ENCODE results near the gene SERPINA5.
"Not testable (repeated sequence)": the region's sequence is repeated elsewhere in the genome, so short reads cannot be mapped to it uniquely, and the experiment has no call there.

Gene SERPINA5

GRCh38 chr14:94572637-94573303, 8.5 kb upstream of the SERPINA5 start:
- DNase-seq (ENCODE audit: low read depth, low spot score): no peak
- no peak overlapping the region for H3K4me3 ChIP-seq (ENCODE audit: low read length)

GRCh38 chr14:94573475-94574277, 7.5 kb upstream of the SERPINA5 start:
- no peak overlapping the region for H3K4me3 ChIP-seq (ENCODE audit: low read length)
- DNase-seq (ENCODE audit: low read depth, low spot score): no peak

- no peak for DNase-seq (ENCODE audit: low read depth, low spot score)
- no peak overlapping the region for H3K4me3 ChIP-seq (ENCODE audit: low read length)
These were observed 6.9 kb upstream of the SERPINA5 start for GRCh38 chr14:94574336-94574735.

GRCh38 chr14:94575730-94576585, 5.3 kb upstream of the SERPINA5 start:
- DNase-seq (ENCODE audit: low read depth, low spot score): no peak
- no peak overlapping the region for H3K4me3 ChIP-seq (ENCODE audit: low read length)

- not testable (repeated sequence) for H3K4me3 ChIP-seq (ENCODE audit: low read length); DNase-seq (ENCODE audit: low read depth, low spot score)
These were observed 3.8 kb upstream of the SERPINA5 start for GRCh38 chr14:94577472-94577871.

- no peak for DNase-seq (ENCODE audit: low read depth, low spot score)
- H3K4me3 ChIP-seq (ENCODE audit: low read length): no peak overlapping the region
These were observed 2.5 kb upstream of the SERPINA5 start for GRCh38 chr14:94578712-94579111.

- no peak overlapping the region for H3K4me3 ChIP-seq (ENCODE audit: low read length)
- DNase-seq (ENCODE audit: low read depth, low spot score): no peak
These were observed 1.0 kb downstream of the SERPINA5 start for GRCh38 chr14:94582199-94582750.

- H3K4me3 ChIP-seq (ENCODE audit: low read length): no peak overlapping the region
- DNase-seq (ENCODE audit: low read depth, low spot score): no peak
These were observed 1.6 kb downstream of the SERPINA5 start for GRCh38 chr14:94582851-94583250.

GRCh38 chr14:94583557-94583956, 2.3 kb downstream of the SERPINA5 start:
- no peak overlapping the region for H3K4me3 ChIP-seq (ENCODE audit: low read length)
- DNase-seq (ENCODE audit: low read depth, low spot score): no peak

GRCh38 chr14:94584591-94585280, 3.5 kb downstream of the SERPINA5 start:
- no peak overlapping the region for H3K4me3 ChIP-seq (ENCODE audit: low read length)
- DNase-seq (ENCODE audit: low read depth, low spot score): no peak

- no peak for DNase-seq (ENCODE audit: low read depth, low spot score)
- H3K4me3 ChIP-seq (ENCODE audit: low read length): no peak overlapping the region
These were observed 5.4 kb downstream of the SERPINA5 start for GRCh38 chr14:94586635-94587034.

- no peak overlapping the region for H3K4me3 ChIP-seq (ENCODE audit: low read length)
- DNase-seq (ENCODE audit: low read depth, low spot score): no peak
These were observed 7.1 kb downstream of the SERPINA5 start for GRCh38 chr14:94588311-94588710.

- DNase-seq (ENCODE audit: low read depth, low spot score): no peak
- H3K4me3 ChIP-seq (ENCODE audit: low read length): no peak overlapping the region
These were observed 9.8 kb downstream of the SERPINA5 start for GRCh38 chr14:94591073-94591472.

GRCh38 chr14:94591871-94592270, 10.6 kb downstream of the SERPINA5 start:
- no peak overlapping the region for H3K4me3 ChIP-seq (ENCODE audit: low read length)

GRCh38 chr14:94592457-94592856, 11.2 kb downstream of the SERPINA5 start:
- H3K4me3 ChIP-seq (ENCODE audit: low read length): no peak overlapping the region
- no peak for DNase-seq (ENCODE audit: low read depth, low spot score)

More at GRCh38 chr14:94591871-94592270, 10.6 kb downstream of the SERPINA5 start:
- no peak for DNase-seq (ENCODE audit: low read depth, low spot score)

- DNase-seq (ENCODE audit: low read depth, low spot score): no peak
- no peak overlapping the region for H3K4me3 ChIP-seq (ENCODE audit: low read length)
These were observed 12.1 kb downstream of the SERPINA5 start for GRCh38 chr14:94593376-94593748.

GRCh38 chr14:94593749-94594431, 12.7 kb downstream of the SERPINA5 start:
- DNase-seq (ENCODE audit: low read depth, low spot score): no peak
- no peak overlapping the region for H3K4me3 ChIP-seq (ENCODE audit: low read length)

GRCh38 chr14:94594441-94594840, 13.2 kb downstream of the SERPINA5 start:
- DNase-seq (ENCODE audit: low read depth, low spot score): no peak
- H3K4me3 ChIP-seq (ENCODE audit: low read length): no peak overlapping the region

Data from Jurkat, Clone E6-1 (cell line).